ENCODE results near the gene SLC25A47.

DNA sequence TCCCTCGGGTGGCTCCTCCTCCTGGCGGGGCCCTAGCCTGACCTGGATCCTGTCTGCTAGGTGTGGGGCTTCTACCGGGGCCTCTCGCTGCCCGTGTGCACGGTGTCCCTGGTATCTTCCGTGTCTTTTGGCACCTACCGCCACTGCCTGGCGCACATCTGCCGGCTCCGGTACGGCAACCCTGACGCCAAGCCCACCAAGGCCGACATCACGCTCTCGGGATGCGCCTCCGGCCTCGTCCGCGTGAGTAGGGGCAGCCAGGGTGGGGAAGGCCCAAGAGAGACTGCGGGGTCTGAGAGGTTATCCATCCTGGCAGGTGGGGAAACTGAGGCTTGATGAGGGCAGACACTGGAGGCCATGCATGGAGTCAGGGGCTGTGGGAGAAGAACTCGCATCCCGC is 4.0 kb downstream of the SLC25A47 start:
- TF ChIP-seq ZNF274 (IDR thresholded peaks at IDR 0.05; ENCODE audit: low read depth, low read length) (no peak), YY1 (IDR thresholded peaks at IDR 0.05; ENCODE audit: insufficient read depth, insufficient read length) (no peak), SUZ12 (IDR thresholded peaks at IDR 0.05; ENCODE audit: extremely low read depth, insufficient read depth, insufficient read length) (no peak)

Data from NT2/D1 (cell line).